ENCODE data around the gene MACO1. TPM values are rescaled to one million over a fixed set of nuclear protein-coding genes. Genes with fewer than 3 reads are reported as not detected.

MACO1 gene
- total and polyA plus RNA-seq, 9 of the 15 experiments (the other 6 are each of a cell fraction or from before 2014, with no cell fraction given), result 4.6 to 28.4 (median 21.7) TPM

DNA sequence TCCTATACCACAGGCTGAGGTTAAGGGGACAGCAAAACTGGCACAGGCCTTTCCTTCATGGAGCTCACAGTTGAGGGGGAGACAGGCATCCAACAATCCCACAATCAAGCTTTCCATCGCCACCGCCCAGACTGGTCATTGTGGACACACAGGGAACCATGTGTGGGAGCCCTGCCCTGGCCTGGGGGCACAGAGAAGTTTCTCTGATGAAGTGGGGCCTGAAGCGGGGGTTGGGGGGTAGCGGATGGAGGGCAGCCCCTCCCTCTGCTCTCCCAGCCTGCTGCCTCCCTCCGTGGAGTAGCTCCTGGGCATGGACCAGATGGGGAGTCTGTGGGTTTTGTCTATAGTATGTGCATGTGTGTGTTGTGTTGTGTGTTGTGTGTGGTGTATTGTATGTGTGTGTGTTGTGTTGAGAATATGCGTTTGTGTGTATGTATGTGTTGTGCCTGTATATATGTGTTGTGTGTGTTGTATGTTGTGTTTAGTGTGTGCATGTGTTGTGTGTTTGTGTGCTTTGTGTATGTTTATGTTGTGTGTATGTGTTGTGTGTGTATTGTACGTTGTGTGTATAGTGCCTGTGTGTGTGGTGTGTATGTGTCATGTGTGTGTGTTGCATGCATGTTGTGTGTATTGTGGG is 98.3 kb downstream of the MACO1 start (continued):
- TF ChIP-seq RAD21 (CRISPR knock-in tag; conservative IDR thresholded peaks at IDR 0.05 in 1 of 2, IDR thresholded peaks at IDR 0.05 in 1 of 2) (no peak), CREM (IDR thresholded peaks at IDR 0.05; ENCODE audit: low read depth) (no peak), HCFC1 (IDR thresholded peaks at IDR 0.05; ENCODE audit: low read depth, low read length) (no peak), BCOR (IDR thresholded peaks at IDR 0.05) (peak; percentile 36; the same call in 1 of the 2 replicates), IRF2 (CRISPR knock-in tag; IDR thresholded peaks at IDR 0.05) (peak; percentile 8; the same call in 1 of the 2 replicates), OTX1 (CRISPR knock-in tag; IDR thresholded peaks at IDR 0.05) (0 out of 2 replicates have a peak, but pooled peaks have one; percentile 21), ARHGAP35 (IDR thresholded peaks at IDR 0.05; ENCODE audit: partially characterized antibody) (peak; percentile 58), FOS (IDR thresholded peaks at IDR 0.05; ENCODE audit: extremely low read depth, insufficient read length) (no peak), HDAC1 (IDR thresholded peaks at IDR 0.05) (peak in 1 of 2 experiments; percentile 78; a peak in 2 of 4 replicates), ADNP (tag; IDR thresholded peaks at IDR 0.05) (peak; percentile 68), SRF (CRISPR knock-in tag; IDR thresholded peaks at IDR 0.05) (no peak), MED1 (CRISPR knock-in tag; IDR thresholded peaks at IDR 0.05; ENCODE audit: borderline replicate concordance) (no peak), ZNF431 (CRISPR knock-in tag; IDR thresholded peaks at IDR 0.05) (no peak), NCOA4 (IDR thresholded peaks at IDR 0.05; ENCODE audit: partially characterized antibody) (peak; percentile 63), ZNF121 (CRISPR knock-in tag; conservative IDR thresholded peaks at IDR 0.05) (no peak; the same call in 1 of the 2 replicates), TSC22D4 (tag; IDR thresholded peaks at IDR 0.05) (peak; percentile 82; the same call in 1 of the 2 replicates), EHMT2 (IDR thresholded peaks at IDR 0.05) (peak; percentile 79), PHF20 (IDR thresholded peaks at IDR 0.05; ENCODE audit: partially characterized antibody) (peak; percentile 81), ARID1B (IDR thresholded peaks at IDR 0.05) (0 out of 2 replicates have a peak, but pooled peaks have one; percentile 20)
- TF ChIP-seq, protein P1, sequence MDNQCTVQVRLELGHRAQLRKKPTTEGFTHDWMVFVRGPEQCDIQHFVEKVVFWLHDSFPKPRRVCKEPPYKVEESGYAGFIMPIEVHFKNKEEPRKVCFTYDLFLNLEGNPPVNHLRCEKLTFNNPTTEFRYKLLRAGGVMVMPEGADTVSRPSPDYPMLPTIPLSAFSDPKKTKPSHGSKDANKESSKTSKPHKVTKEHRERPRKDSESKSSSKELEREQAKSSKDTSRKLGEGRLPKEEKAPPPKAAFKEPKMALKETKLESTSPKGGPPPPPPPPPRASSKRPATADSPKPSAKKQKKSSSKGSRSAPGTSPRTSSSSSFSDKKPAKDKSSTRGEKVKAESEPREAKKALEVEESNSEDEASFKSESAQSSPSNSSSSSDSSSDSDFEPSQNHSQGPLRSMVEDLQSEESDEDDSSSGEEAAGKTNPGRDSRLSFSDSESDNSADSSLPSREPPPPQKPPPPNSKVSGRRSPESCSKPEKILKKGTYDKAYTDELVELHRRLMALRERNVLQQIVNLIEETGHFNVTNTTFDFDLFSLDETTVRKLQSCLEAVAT (IDR thresholded peaks at IDR 0.05), result peak; percentile 73 to 74; a peak in 3 of 4 replicates
- TF ChIP-seq, protein P2, sequence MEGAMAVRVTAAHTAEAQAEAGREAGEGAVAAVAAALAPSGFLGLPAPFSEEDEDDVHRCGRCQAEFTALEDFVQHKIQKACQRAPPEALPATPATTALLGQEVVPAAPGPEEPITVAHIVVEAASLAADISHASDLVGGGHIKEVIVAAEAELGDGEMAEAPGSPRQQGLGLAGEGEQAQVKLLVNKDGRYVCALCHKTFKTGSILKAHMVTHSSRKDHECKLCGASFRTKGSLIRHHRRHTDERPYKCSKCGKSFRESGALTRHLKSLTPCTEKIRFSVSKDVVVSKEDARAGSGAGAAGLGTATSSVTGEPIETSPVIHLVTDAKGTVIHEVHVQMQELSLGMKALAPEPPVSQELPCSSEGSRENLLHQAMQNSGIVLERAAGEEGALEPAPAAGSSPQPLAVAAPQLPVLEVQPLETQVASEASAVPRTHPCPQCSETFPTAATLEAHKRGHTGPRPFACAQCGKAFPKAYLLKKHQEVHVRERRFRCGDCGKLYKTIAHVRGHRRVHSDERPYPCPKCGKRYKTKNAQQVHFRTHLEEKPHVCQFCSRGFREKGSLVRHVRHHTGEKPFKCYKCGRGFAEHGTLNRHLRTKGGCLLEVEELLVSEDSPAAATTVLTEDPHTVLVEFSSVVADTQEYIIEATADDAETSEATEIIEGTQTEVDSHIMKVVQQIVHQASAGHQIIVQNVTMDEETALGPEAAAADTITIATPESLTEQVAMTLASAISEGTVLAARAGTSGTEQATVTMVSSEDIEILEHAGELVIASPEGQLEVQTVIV (CRISPR knock-in tag; IDR thresholded peaks at IDR 0.05; ENCODE audit: borderline replicate concordance), result no peak
- TF ChIP-seq, protein P3, sequence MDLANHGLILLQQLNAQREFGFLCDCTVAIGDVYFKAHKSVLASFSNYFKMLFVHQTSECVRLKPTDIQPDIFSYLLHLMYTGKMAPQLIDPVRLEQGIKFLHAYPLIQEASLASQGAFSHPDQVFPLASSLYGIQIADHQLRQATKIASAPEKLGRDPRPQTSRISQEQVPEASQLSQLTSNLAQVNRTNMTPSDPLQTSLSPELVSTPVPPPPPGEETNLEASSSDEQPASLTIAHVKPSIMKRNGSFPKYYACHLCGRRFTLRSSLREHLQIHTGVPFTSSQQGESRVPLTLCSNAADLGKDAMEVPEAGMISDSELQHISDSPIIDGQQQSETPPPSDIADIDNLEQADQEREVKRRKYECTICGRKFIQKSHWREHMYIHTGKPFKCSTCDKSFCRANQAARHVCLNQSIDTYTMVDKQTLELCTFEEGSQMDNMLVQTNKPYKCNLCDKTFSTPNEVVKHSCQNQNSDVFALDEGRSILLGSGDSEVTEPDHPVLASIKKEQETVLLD (IDR thresholded peaks at IDR 0.05), result peak; percentile 43; the same call in 1 of the 2 replicates
- TF ChIP-seq, protein P4, sequence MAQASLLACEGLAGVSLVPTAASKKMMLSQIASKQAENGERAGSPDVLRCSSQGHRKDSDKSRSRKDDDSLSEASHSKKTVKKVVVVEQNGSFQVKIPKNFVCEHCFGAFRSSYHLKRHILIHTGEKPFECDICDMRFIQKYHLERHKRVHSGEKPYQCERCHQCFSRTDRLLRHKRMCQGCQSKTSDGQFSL (CRISPR knock-in tag; IDR thresholded peaks at IDR 0.05), result 0 out of 2 replicates have a peak, but pooled peaks have one; percentile 47
- TF ChIP-seq, protein P4 (tag; IDR thresholded peaks at IDR 0.05), result no peak

Data from K562 (cell line).